Measurements from ENCODE around the gene DYNLT1.

DNA sequence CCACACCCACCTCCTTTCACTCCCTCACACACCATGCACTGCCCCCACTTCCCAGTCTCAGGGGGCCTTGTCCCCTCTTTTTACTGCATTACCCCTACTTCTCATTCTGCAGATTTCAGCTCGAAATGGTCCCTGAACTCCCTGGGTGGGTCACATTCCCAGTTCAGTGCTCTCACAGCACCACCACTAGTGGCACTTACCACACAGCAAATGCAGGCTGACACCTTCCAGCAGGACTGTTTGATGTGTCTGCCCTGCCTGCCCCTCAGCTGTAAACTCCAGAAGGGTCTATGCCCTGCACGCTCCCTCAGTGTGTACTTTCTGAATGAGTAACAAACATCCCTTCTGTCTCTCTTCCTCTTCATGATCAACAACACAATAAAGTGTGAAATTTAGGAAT lies 4.0 kb downstream of the DYNLT1 start:
- TF ChIP-seq L3MBTL2 (conservative IDR thresholded peaks at IDR 0.05) (no peak), FOXA1 (IDR thresholded peaks at IDR 0.05) (no peak)

All from HEK293T (cell line).